Stimulated activated memory B cell treated with anti-CD40 and anti-IgM and Interleukin-4, amounts not matched to agents 10 μg/mL and 1 μg/mL and 100 μg/mL, for 72 hours (primary cell): ENCODE data around the gene INTS1.

Experiments
- ATAC-seq: fragments of 150-1000 bp; cut with Tn5 transposase; 2 replicates; pipeline ENCODE4 v1.10.0; 2021
- H3K27ac Mint-ChIP-seq: one replicate; pipeline ENCODE4 v1.8.0; 2022; ENCODE audit warnings: mild to moderate bottlenecking, mixed read lengths
- H3K27me3 Mint-ChIP-seq: one replicate; pipeline ENCODE4 v1.8.0; 2022; ENCODE audit warnings: mixed read lengths
- H3K36me3 Mint-ChIP-seq: one replicate; pipeline ENCODE4 v1.8.0; 2022; ENCODE audit warnings: mixed read lengths
- H3K4me1 Mint-ChIP-seq: one replicate; pipeline ENCODE4 v1.8.0; 2022; ENCODE audit warnings: mixed read lengths
- H3K4me3 Mint-ChIP-seq: one replicate; pipeline ENCODE4 v1.8.0; 2022; ENCODE audit warnings: mild to moderate bottlenecking, moderate library complexity, mixed read lengths
- H3K9me3 Mint-ChIP-seq: one replicate; pipeline ENCODE4 v1.8.0; 2022; ENCODE audit warnings: mixed read lengths

INTS1 gene

DNA sequence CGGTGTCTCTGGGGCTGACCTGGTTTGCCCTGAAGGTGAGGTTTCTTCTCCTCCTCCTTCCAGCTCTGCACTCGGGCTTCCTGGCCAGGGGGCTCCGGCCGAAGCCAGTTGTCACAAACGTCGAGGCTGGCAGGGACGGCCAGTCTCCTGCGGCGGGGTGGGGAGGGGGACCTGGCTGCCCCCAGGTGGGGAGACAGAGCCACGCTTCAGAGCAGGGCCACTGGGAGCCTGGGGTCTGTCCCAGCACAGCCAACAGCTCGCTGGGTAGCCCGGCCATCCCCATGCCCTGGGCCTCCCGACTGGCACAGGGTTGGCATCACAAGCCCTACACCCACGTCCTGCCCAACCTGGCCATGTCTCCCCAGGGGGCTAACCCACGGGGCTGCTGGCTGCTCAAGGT, 65.4 kb downstream of the INTS1 start:
- Mint-ChIP-seq H3K4me3 (no peak overlapping the region), H3K4me1 (no peaks in the 10 kb centered on the region), H3K27ac (no peak overlapping the region), H3K27me3 (peaks cover 48% of the 10 kb centered on the region), H3K9me3 (no peaks in the 10 kb centered on the region), H3K36me3 (no peaks in the 10 kb centered on the region)
- no peak for ATAC-seq

DNA sequence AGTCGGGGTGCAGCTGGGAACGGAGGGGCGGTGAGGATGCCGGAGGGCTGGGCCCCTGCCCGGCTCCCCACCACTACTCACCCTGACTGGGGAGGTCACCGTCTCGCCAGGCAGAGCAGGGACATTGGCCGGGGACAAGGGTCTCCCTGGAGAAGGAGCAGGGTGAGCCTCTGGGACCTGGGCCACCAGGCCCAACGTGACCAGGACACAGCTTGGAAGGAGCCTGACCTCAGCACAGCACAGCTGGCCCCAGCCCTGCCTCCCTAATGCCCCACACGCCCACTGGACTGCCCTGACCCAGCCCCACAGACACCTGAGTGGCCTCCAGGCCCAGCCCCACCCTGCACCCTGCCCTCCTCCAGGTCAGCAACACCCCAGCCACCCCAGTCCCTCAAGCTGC, 66.0 kb downstream of the INTS1 start:
- H3K27me3 Mint-ChIP-seq: peaks cover 49% of the 10 kb centered on the region
- H3K4me1 Mint-ChIP-seq: no peaks in the 10 kb centered on the region
- ATAC-seq: no peak
- H3K9me3 Mint-ChIP-seq: no peaks in the 10 kb centered on the region
- H3K36me3 Mint-ChIP-seq: no peaks in the 10 kb centered on the region
- H3K27ac Mint-ChIP-seq: no peak overlapping the region
- H3K4me3 Mint-ChIP-seq: no peak overlapping the region

DNA sequence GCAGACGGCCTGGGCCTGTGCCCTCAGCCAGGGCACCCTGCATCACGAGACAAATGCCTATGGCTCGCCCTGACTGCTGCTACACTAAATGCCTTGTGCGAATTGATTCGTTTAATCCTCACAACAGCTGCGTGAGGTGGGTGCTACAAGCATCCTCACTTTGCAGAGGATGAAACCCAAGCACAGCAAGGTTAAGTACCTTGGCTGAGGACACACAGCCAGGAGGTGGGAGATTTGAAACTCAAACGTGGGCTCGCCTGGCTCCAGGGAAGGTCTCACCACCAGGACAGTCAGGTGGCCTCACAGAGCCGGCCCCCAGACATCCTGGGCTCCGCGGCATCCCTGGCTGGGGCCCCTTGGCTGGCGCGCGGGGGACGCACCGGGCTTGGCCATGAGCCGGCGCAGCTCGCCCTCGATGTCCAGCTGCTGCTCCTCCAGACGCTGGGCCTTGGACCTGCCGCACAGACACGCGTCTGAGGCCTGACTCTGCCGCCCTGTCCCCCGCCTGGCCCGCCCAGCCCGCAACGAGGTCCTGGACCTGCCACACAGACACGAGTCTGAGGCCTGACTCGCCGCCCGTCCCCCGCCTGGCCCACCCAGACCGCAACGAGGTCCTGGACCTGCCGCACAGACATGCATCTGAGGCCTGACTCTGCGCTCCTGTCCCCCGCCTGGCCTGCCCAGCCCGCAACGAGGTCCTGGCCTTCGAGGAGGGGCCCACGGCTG, 66.9 kb downstream of the INTS1 start:
- no peak overlapping the region for H3K4me3 Mint-ChIP-seq
- ATAC-seq: no peak
- H3K27ac Mint-ChIP-seq: no peak overlapping the region
- peaks cover 9% of the 10 kb centered on the region for H3K4me1 Mint-ChIP-seq
- H3K36me3 Mint-ChIP-seq: no peaks in the 10 kb centered on the region
- no peaks in the 10 kb centered on the region for H3K9me3 Mint-ChIP-seq
- H3K27me3 Mint-ChIP-seq: peaks cover 49% of the 10 kb centered on the region

DNA sequence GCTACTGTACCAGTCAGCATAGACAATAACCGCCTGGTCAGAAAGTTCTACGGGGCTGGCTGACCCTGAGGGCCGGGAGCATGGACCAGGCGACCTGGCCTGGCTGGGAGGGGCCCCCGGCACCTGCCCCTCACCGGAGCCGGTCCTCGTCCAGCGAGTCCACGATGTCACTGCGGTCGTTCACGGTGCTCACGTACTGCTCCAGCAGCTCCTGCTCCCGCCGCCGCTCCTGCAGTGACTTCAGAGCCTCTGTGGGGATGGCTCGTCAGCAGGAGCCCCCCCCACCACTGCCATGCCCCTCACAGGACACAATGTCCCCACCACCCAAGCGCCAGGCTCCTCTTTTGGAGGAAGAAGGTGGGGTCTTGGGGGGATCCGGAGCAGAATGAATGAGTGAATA, 67.6 kb downstream of the INTS1 start:
- H3K9me3 Mint-ChIP-seq: no peaks in the 10 kb centered on the region
- ATAC-seq: no peak
- no peaks in the 10 kb centered on the region for H3K36me3 Mint-ChIP-seq
- H3K4me1 Mint-ChIP-seq: peaks cover 11% of the 10 kb centered on the region
- no peak overlapping the region for H3K27ac Mint-ChIP-seq
- H3K4me3 Mint-ChIP-seq: no peak overlapping the region
- peaks cover 49% of the 10 kb centered on the region for H3K27me3 Mint-ChIP-seq

DNA sequence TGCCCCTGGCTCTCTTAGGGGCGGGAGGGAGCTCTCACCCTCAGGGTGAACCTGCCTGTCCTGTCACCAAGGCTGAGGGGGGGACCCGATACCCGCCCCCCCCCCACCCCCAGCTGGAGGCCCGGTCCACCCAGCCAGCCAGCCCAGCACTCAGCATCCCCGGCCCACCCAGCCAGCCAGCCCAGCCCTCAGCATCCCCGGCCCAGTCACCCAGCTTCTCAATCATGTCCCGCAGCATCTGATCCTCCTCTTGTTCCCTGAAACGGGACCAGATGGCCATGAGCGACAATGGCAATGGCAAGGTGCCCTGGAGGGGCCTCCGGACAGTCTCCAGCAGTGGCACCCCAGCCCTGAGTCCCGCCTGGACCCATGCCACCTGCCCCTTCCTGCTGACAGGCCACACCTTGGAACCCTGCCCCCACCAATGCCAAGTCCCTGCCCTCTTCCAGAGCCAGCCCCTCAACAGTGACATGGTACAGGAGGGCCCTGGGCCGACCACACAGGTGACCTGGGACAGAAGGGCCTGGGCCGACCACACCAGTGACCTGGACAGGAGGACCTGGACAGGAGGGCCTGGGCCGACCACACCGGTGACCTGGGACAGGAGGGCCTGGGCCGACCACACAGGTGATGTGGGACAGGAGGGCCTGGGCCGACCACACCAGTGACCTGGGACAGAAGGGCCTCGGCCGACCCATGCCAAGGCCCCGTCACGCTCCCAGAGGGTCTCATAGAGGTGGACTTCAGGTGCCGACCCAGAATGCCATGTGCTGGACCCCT, 69.1 kb downstream of the INTS1 start:
- Mint-ChIP-seq H3K27ac (no peak overlapping the region), H3K9me3 (no peaks in the 10 kb centered on the region), H3K27me3 (peaks cover 47% of the 10 kb centered on the region), H3K36me3 (no peaks in the 10 kb centered on the region), H3K4me3 (no peak overlapping the region), H3K4me1 (peaks cover 11% of the 10 kb centered on the region)
- ATAC-seq: no peak

DNA sequence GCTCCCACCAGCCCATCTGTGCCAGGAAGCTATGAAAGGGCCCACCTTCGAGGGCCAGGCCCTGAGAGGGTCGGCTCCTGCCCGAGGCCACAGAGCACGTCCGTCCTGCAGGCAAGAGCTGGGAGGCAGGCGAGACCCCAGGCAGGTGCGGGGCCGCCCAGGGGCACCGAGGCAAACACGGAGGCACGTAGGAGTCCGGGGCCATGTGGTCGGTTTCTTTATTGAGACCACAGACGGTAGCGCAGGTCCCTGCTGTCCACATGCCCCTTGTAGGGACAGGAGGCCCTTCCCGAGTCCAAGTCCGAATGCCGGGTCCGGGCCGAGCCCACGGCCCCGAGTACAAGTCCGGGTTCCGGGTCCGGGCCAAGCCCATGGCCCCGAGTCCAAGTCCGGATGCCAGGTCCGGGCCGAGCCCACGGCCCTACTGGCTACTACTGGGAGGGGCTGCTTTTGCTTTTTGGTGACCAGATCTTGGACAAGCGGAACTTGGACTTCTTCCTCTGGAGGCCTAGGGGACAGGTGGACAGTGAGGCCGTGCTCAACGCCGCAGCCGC, 69.9 kb downstream of the INTS1 start:
- Mint-ChIP-seq H3K27ac (no peak overlapping the region), H3K4me3 (no peak overlapping the region), H3K9me3 (no peaks in the 10 kb centered on the region), H3K27me3 (peaks cover 49% of the 10 kb centered on the region), H3K4me1 (peaks cover 11% of the 10 kb centered on the region), H3K36me3 (no peaks in the 10 kb centered on the region)
- ATAC-seq: no peak

DNA sequence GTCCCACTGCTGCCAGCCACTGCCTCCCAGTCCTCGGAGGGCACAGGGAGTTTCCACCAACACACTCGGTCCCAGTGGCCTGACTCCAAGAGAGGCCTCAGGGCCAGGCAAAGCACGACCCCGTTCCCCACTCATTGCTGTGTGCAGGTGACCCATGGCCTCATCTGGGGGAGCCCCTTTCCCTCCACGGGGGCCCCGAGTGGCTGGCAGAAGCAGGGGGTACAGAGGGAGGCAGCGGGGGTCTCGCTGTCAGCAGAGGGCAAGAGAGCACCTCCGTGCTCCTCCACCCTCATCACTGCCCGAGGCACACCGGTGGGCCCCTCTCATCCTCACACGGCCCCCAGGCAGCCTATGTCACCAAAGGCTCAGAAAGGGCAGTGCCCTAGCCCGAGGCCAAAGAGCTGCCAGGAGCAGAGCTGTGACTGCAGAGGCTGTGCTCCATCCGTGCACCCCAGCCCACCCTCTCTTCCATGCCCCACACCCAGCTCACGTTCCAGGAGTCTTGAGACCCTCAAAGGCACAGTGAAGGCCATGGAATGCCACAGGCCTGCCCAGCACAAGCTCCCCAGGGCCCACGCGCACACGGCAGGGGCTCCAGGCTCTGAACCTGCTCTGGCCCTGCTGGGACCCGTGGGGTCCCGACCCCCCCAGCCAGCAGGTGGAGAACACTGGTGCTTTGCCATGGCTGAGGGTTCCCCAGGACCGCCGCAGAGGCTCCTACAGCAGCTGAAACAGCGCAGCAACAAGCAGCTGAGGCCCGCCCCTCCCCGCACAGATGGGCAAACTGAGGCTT, 70.9 kb downstream of the INTS1 start:
- Mint-ChIP-seq H3K27me3 (peaks cover 58% of the 10 kb centered on the region), H3K4me1 (peaks cover 11% of the 10 kb centered on the region), H3K27ac (no peak overlapping the region), H3K9me3 (no peaks in the 10 kb centered on the region), H3K4me3 (no peak overlapping the region), H3K36me3 (no peaks in the 10 kb centered on the region)
- no peak for ATAC-seq

DNA sequence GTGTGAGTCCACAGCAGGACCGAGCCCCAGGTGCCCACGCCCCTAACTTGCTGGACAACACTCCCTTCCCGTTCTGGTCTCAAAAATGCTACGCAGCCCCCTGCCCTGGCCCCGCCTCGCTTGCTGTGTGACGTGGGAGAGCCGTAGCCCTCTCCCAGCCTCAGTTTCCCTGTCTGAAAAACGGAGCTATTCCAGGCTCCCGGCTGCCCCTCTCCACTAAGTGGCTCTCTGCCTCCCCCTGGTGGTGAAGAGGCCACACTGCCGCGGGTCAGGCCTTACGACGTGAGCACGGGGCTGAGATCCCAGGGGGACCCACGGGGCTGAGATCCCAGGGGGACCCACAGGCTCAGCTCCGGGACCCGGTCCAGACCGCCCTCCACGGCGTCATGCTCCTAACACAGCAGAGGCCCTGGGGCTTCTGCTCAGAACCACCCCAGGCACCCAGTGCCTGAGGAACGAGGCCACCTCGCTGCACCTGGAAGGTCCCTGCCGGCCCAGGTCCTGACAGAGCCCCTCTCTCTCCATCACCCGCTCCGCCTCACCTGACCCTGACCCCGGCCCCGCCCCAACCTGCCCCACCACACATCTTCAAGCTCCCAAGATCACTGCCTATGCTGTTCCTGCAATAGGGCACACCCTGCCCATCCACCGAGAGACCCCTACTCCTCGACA, 71.6 kb downstream of the INTS1 start:
- no peak overlapping the region for H3K27ac Mint-ChIP-seq
- peak overlapping the region; percentile 10 for H3K4me3 Mint-ChIP-seq
- peak; percentile 60 for ATAC-seq

DNA sequence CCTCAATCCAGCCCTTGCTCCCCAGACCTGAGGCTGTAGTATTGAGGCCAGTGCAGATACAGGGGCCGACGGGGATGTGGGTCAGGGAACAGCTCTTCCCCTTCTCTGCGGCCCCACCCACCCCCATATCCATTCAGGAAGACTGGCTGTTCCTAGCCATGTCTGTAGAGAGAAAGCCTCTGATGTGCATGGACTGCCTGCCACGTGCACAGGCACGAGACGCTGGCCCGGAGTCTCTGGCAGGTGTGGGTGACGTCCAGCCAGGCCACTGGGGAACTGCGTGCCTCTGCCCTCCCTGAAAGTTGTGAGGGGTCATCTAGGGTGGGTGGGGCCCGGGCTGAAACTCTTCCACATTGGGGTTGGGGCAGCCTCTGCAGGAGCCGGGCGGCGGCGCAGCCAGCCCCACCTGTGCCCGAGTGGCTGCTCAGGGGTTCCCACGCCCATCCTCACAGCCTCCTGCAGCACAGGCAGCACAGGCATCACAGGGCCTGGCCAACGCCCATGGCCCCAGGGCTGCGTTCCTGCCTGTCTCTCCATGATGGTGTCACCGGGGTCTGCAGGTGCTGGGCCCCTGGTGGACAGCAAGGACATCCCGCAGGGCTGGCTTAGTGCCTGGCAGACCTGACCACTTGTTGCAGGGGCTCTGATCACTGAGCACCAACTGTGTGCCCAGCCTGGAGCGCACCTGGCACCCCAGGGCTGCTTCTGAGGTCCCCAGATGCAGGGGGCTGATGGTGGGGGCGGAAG, 72.4 kb downstream of the INTS1 start:
- Mint-ChIP-seq H3K4me1 (peaks cover 11% of the 10 kb centered on the region), H3K27ac (no peak overlapping the region), H3K27me3 (peaks cover 68% of the 10 kb centered on the region), H3K4me3 (no peak overlapping the region), H3K36me3 (no peaks in the 10 kb centered on the region), H3K9me3 (no peaks in the 10 kb centered on the region)
- ATAC-seq: no peak

More for the DNA sequence above, 71.6 kb downstream of the INTS1 start:
- Mint-ChIP-seq H3K9me3 (no peaks in the 10 kb centered on the region), H3K27me3 (peaks cover 66% of the 10 kb centered on the region), H3K4me1 (peaks cover 11% of the 10 kb centered on the region), H3K36me3 (no peaks in the 10 kb centered on the region)

DNA sequence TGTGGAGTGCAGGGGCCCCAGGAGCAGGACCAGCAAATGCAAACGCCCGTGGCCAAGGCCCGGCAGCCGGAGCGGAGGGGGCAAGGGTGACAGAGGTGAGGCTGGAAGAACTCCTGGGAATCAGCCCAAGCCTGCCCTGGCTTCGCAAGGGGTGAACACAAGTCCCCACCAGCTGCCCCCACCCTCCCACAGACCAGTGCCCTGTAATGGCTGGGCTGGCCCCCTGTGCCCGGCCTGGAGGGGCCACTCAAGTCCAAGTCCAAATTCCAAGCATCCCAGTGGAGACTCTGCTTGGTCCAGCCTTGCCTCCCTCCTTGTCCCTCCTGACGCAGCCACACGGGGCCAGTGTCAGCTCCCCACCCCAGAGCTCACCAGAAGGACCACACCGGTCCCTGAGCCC, 73.0 kb downstream of the INTS1 start:
- Mint-ChIP-seq H3K4me1 (peaks cover 11% of the 10 kb centered on the region), H3K4me3 (no peak overlapping the region), H3K27ac (no peak overlapping the region), H3K27me3 (peaks cover 74% of the 10 kb centered on the region), H3K36me3 (no peaks in the 10 kb centered on the region), H3K9me3 (no peaks in the 10 kb centered on the region)
- no peak for ATAC-seq

DNA sequence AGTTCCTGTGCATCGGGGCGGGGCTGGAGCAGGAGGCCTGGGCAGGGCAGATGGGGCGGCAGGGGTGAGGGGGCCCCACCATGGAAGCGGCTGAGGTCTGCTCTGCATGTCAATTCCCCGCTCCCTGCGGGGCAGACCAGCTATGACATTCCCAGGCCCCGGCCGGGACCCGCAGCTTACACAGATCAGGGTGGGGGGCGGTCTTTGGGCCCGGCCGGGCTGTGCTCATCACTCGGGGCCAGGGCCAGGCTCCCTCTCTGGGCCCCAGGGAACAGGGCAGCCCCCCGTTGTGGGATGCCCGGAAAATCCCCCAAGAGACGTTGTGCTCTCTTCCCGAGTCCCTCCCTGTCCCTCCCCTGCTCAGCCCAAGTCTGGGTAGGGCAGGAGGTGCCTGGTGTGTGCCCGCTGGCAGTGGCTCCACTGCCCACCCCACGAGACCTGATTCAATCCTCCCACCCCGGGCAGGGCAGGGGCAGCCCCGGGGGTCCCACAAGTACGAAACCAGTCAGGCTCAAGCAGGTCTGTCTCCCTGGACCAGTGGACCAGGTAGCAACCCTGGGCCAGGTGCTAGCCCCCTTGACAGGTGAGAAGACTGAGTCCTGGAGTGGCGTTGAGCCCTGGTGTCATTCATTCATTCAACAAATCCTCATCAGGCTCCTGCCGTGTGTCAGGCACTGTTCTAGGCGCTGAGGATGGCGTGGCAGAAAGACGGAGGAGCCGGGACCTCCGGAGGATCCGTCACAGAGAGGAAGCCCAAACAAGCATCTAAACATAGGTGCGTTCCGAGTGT, 73.9 kb downstream of the INTS1 start:
- no peak overlapping the region for H3K27ac Mint-ChIP-seq
- no peak overlapping the region for H3K4me3 Mint-ChIP-seq
- peaks cover 4% of the 10 kb centered on the region for H3K9me3 Mint-ChIP-seq
- peaks cover 82% of the 10 kb centered on the region for H3K27me3 Mint-ChIP-seq
- no peak for ATAC-seq
- peaks cover 11% of the 10 kb centered on the region for H3K4me1 Mint-ChIP-seq
- H3K36me3 Mint-ChIP-seq: no peaks in the 10 kb centered on the region

DNA sequence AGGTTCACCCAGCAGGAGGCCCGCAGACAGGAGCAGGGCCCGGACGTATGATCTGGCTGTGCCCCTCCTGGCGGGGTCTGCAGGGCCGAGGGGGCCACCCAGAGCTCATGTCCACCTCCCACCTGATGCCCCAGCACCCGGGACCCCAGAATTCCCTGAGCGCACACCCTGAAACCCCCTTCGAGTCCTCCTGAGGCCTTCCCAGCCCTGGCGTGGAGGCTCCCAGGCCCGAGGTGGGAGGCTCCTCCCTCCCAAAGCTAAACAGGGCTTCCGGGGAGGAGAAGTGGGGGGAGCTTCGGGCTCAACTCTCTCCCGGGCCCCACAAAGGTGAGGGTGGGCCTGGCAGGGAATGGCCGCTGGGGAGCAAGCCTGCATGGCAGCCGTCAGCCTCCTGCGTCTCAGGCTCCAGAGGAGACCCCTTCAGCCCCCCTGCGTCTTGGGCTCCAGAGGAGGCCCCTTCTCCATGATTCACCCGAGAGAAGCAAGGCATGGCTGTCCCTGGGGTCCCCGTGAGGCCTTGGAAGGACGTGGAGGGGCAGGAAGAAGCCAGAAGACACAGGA, 75.2 kb downstream of the INTS1 start:
- H3K9me3 Mint-ChIP-seq: peaks cover 4% of the 10 kb centered on the region
- no peak for ATAC-seq
- H3K27ac Mint-ChIP-seq: no peak overlapping the region
- no peak overlapping the region for H3K4me3 Mint-ChIP-seq
- H3K27me3 Mint-ChIP-seq: peaks cover 78% of the 10 kb centered on the region
- peaks cover 11% of the 10 kb centered on the region for H3K4me1 Mint-ChIP-seq
- no peaks in the 10 kb centered on the region for H3K36me3 Mint-ChIP-seq

DNA sequence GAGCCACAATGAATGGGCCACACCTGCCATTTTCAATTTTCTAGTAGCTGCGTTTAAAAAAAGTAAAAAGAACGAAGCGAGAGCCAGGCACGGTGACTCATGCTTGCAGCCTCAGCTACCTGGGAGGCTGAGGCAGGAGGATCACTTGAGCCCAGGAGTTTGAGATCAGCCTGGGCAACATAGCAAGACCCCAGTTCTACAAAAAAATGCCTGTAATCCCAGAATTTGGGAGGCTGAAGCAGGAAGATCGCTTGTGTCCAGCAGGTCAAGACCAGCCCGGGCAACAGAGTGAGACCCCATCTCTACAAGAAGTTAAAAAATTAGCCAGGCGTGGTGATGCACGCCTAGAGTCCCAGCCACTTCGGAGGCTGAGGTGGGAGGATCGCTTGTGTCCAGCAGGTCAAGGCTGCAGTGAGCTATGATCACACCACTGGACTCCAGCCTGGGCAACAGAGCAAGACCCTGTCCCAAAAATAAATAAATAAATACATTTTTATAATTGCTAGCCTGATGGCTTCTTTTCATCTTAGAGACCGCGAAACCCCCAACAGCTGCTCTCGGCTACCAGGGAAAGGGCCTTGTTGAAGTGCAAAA, 77.0 kb downstream of the INTS1 start:
- no peak for ATAC-seq
- Mint-ChIP-seq H3K27ac (no peak overlapping the region), H3K36me3 (no peaks in the 10 kb centered on the region), H3K4me1 (peaks cover 1% of the 10 kb centered on the region), H3K4me3 (no peak overlapping the region), H3K27me3 (peaks cover 74% of the 10 kb centered on the region), H3K9me3 (peaks cover 7% of the 10 kb centered on the region)
